Raji (cell line): ENCODE results near the gene C8A.

Experiments
- POLR2A ChIP-seq: IDR thresholded peaks from 2 replicates; pipeline ENCODE4 v1.6.1; 2011; ENCODE audit warnings: low read depth, low read length, control low read depth; ENCODE audit not compliant: insufficient read depth

C8A gene

GRCh38 chr1:56831871-56832693 lies 22.5 kb upstream of the C8A start:
- TF ChIP-seq POLR2A = no peak

GRCh38 chr1:56833088-56833487 lies 21.5 kb upstream of the C8A start:
- no peak for TF ChIP-seq POLR2A

GRCh38 chr1:56834137-56834900 lies 20.3 kb upstream of the C8A start:
- TF ChIP-seq POLR2A = no peak

- TF ChIP-seq POLR2A = no peak
Observed at GRCh38 chr1:56835657-56836056, 18.9 kb upstream of the C8A start.

GRCh38 chr1:56836359-56836758 lies 18.2 kb upstream of the C8A start:
- no peak for TF ChIP-seq POLR2A

GRCh38 chr1:56837244-56837939 lies 17.2 kb upstream of the C8A start:
- no peak for TF ChIP-seq POLR2A

GRCh38 chr1:56838759-56839158 lies 15.8 kb upstream of the C8A start:
- no peak for TF ChIP-seq POLR2A

GRCh38 chr1:56843544-56843943 lies 11.1 kb upstream of the C8A start:
- TF ChIP-seq POLR2A = no peak

- TF ChIP-seq POLR2A = no peak
Observed at GRCh38 chr1:56844545-56845136, 10.0 kb upstream of the C8A start.

GRCh38 chr1:56845343-56845742 lies 9.3 kb upstream of the C8A start:
- no peak for TF ChIP-seq POLR2A

- no peak for TF ChIP-seq POLR2A
Observed at GRCh38 chr1:56849750-56850149, 4.8 kb upstream of the C8A start.

- no peak for TF ChIP-seq POLR2A
Observed at GRCh38 chr1:56850411-56850810, 4.2 kb upstream of the C8A start.

- TF ChIP-seq POLR2A = no peak
Observed at GRCh38 chr1:56850922-56851321, 3.7 kb upstream of the C8A start.

- no peak for TF ChIP-seq POLR2A
Observed at GRCh38 chr1:56852476-56852875, 2.1 kb upstream of the C8A start.

GRCh38 chr1:56855190-56855589 lies 593 bp downstream of the C8A start:
- TF ChIP-seq POLR2A = no peak
